ENCODE measurements around the gene KLF15. TPM values are rescaled to one million over a fixed set of nuclear protein-coding genes. Genes with fewer than 3 reads are reported as not detected.
A peak's percentile ranks its signal among the peaks of the same experiment; 100 is the strongest.

Gene KLF15
- polyA plus RNA-seq (2012; ENCODE audit: insufficient read length, low read depth), result 6.6 TPM

GRCh38 chr3:126357295-126358037 lies at the start of gene KLF15:
KLF15 (minus strand) TSS chr3:126357408; CDS start chr3:126352922, 4,486 bp downstream.
- no peak for TF ChIP-seq SIN3A (IDR thresholded peaks at IDR 0.05; ENCODE audit: borderline replicate concordance, insufficient read depth, low read length)
- TF ChIP-seq FOXP2 (optimal IDR thresholded peaks at IDR 0.05; ENCODE audit: borderline replicate concordance, extremely low read depth, extremely low read length, insufficient read depth), result peak; percentile 12

- TF ChIP-seq TAF1 (IDR thresholded peaks at IDR 0.05; ENCODE audit: borderline replicate concordance, insufficient read depth, low read length), result no peak
- TF ChIP-seq FOXP2 (optimal IDR thresholded peaks at IDR 0.05; ENCODE audit: borderline replicate concordance, extremely low read depth, extremely low read length, insufficient read depth), result no peak
- TF ChIP-seq POLR2AphosphoS5 (IDR thresholded peaks at IDR 0.05; ENCODE audit: low read depth, low read length), result no peak
- TF ChIP-seq, protein P1, sequence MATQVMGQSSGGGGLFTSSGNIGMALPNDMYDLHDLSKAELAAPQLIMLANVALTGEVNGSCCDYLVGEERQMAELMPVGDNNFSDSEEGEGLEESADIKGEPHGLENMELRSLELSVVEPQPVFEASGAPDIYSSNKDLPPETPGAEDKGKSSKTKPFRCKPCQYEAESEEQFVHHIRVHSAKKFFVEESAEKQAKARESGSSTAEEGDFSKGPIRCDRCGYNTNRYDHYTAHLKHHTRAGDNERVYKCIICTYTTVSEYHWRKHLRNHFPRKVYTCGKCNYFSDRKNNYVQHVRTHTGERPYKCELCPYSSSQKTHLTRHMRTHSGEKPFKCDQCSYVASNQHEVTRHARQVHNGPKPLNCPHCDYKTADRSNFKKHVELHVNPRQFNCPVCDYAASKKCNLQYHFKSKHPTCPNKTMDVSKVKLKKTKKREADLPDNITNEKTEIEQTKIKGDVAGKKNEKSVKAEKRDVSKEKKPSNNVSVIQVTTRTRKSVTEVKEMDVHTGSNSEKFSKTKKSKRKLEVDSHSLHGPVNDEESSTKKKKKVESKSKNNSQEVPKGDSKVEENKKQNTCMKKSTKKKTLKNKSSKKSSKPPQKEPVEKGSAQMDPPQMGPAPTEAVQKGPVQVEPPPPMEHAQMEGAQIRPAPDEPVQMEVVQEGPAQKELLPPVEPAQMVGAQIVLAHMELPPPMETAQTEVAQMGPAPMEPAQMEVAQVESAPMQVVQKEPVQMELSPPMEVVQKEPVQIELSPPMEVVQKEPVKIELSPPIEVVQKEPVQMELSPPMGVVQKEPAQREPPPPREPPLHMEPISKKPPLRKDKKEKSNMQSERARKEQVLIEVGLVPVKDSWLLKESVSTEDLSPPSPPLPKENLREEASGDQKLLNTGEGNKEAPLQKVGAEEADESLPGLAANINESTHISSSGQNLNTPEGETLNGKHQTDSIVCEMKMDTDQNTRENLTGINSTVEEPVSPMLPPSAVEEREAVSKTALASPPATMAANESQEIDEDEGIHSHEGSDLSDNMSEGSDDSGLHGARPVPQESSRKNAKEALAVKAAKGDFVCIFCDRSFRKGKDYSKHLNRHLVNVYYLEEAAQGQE (IDR thresholded peaks at IDR 0.05; ENCODE audit: insufficient read depth in 1 of 2, low read depth in 2 of 2, low read length in 2 of 2), result no peak
- TF ChIP-seq SIN3A (IDR thresholded peaks at IDR 0.05; ENCODE audit: borderline replicate concordance, insufficient read depth, low read length), result no peak
These were observed 49.4 kb upstream of the KLF15 start for GRCh38 chr3:126406389-126407296.

DNA sequence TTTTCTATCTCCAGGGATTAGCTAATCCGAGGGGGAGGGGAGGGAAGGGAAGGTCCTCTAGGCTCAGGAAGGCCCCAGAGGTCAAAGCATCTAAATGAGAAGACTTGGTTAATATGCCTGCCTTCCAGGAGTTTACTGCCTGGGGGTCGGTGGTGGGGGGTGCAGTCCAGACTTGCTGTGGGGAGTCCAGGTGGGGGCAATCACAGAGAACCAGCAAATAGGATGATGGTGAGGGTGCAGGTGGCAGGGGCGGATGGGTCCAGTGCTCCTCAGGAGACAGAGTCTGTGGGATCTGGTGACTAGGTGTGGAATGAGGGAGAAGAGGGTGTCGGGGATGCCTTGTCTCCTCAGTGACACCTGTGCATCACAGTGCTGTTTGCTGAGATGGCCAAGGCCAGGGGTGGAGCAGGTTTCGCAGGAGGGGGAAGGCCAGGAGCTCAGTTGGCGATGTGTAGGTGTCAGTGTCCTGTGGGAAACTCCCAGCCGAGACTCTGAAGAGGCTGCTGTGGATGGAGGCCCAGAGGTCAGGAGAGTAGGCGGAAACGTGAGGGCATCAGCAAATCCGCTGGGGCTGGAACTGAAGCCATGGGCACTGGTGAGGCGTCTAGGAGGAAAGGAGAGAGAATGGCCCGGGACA lies 45.6 kb upstream of the KLF15 start:
- TF ChIP-seq, protein P1 (IDR thresholded peaks at IDR 0.05; ENCODE audit: insufficient read depth in 1 of 2, low read depth in 2 of 2, low read length in 2 of 2), result no peak
- TF ChIP-seq TAF1 (IDR thresholded peaks at IDR 0.05; ENCODE audit: borderline replicate concordance, insufficient read depth, low read length) (no peak), SIN3A (IDR thresholded peaks at IDR 0.05; ENCODE audit: borderline replicate concordance, insufficient read depth, low read length) (no peak), POLR2AphosphoS5 (IDR thresholded peaks at IDR 0.05; ENCODE audit: low read depth, low read length) (no peak), FOXP2 (optimal IDR thresholded peaks at IDR 0.05; ENCODE audit: borderline replicate concordance, extremely low read depth, extremely low read length, insufficient read depth) (no peak)

GRCh38 chr3:126402178-126402577 lies 45.0 kb upstream of the KLF15 start:
- TF ChIP-seq TAF1 (IDR thresholded peaks at IDR 0.05; ENCODE audit: borderline replicate concordance, insufficient read depth, low read length) (no peak), FOXP2 (optimal IDR thresholded peaks at IDR 0.05; ENCODE audit: borderline replicate concordance, extremely low read depth, extremely low read length, insufficient read depth) (no peak), SIN3A (IDR thresholded peaks at IDR 0.05; ENCODE audit: borderline replicate concordance, insufficient read depth, low read length) (no peak), POLR2AphosphoS5 (IDR thresholded peaks at IDR 0.05; ENCODE audit: low read depth, low read length) (no peak)
- TF ChIP-seq, protein P1 (IDR thresholded peaks at IDR 0.05; ENCODE audit: insufficient read depth in 1 of 2, low read depth in 2 of 2, low read length in 2 of 2), result no peak

GRCh38 chr3:126401611-126402160 lies 44.5 kb upstream of the KLF15 start:
- TF ChIP-seq, protein P1 (IDR thresholded peaks at IDR 0.05; ENCODE audit: insufficient read depth in 1 of 2, low read depth in 2 of 2, low read length in 2 of 2), result no peak
- no peak for TF ChIP-seq FOXP2 (optimal IDR thresholded peaks at IDR 0.05; ENCODE audit: borderline replicate concordance, extremely low read depth, extremely low read length, insufficient read depth)
- no peak for TF ChIP-seq SIN3A (IDR thresholded peaks at IDR 0.05; ENCODE audit: borderline replicate concordance, insufficient read depth, low read length)
- no peak for TF ChIP-seq POLR2AphosphoS5 (IDR thresholded peaks at IDR 0.05; ENCODE audit: low read depth, low read length)
- no peak for TF ChIP-seq TAF1 (IDR thresholded peaks at IDR 0.05; ENCODE audit: borderline replicate concordance, insufficient read depth, low read length)

All from PFSK-1 (cell line).